ENCODE measurements around the gene SLC5A12.

DNA sequence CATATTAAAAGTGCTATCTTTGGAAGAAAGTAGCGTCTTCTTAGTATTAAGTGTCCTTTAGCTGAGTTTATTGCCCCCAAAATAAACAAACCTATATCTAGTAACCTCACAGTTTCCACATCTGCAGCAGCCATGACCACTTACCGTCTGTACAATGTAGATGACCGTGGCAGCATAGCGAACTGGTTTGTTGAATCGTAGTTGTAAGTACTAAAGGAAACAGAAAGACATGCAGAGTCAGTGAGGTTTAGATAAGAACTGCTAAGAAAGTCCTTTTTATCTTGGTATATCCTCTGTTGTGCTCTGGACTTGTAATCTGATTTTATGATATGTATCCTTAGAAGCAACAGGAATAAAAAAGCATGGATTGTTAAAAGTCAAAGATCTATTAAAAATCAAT, 9.4 kb downstream of the SLC5A12 start:
- TF ChIP-seq POLR2A (IDR thresholded peaks at IDR 0.05) (no peak), CTCF (IDR thresholded peaks at IDR 0.05) (no peak)
